IPS-15b (cell line): ENCODE measurements around the gene ARHGAP29.

ENCODE experiments used
- H3K27me3 ChIP-seq: one replicate; pipeline ENCODE4 v1.6.1; 2013; ENCODE audit warnings: low read length; ENCODE audit not compliant: control insufficient read depth, insufficient read depth
- H3K36me3 ChIP-seq: one replicate; pipeline ENCODE4 v1.6.1; 2013; ENCODE audit warnings: low read length; ENCODE audit not compliant: control insufficient read depth, insufficient read depth
- H3K4me1 ChIP-seq: one replicate; pipeline ENCODE4 v1.6.1; 2013; ENCODE audit warnings: mild to moderate bottlenecking, low read length; ENCODE audit not compliant: control insufficient read depth, insufficient read depth
- H3K4me3 ChIP-seq: one replicate; pipeline ENCODE4 v1.5.1; 2013; ENCODE audit warnings: low read depth, low read length
- H3K9ac ChIP-seq: one replicate; pipeline ENCODE4 v1.6.1; 2013; ENCODE audit warnings: low read depth, mild to moderate bottlenecking, low read length
- H3K9me3 ChIP-seq: one replicate; pipeline ENCODE4 v1.6.1; 2013; ENCODE audit warnings: mild to moderate bottlenecking, low read length; ENCODE audit not compliant: control insufficient read depth, insufficient read depth

ARHGAP29 gene

GRCh38 chr1:94259635-94260289 lies 22.4 kb upstream of the ARHGAP29 start:
- Histone ChIP-seq H3K9ac (no peak overlapping the region), H3K27me3 (peaks cover 58% of the 10 kb centered on the region), H3K36me3 (no peaks in the 10 kb centered on the region), H3K9me3 (no peaks in the 10 kb centered on the region), H3K4me3 (no peak overlapping the region), H3K4me1 (peaks cover 10% of the 10 kb centered on the region)

- H3K9ac ChIP-seq, result no peak overlapping the region
- H3K9me3 ChIP-seq, result no peaks in the 10 kb centered on the region
- H3K4me3 ChIP-seq, result no peak overlapping the region
- H3K36me3 ChIP-seq, result no peaks in the 10 kb centered on the region
- peaks cover 62% of the 10 kb centered on the region for H3K27me3 ChIP-seq
- H3K4me1 ChIP-seq, result peaks cover 10% of the 10 kb centered on the region
These were observed 21.5 kb upstream of the ARHGAP29 start for GRCh38 chr1:94258873-94259331.

- Histone ChIP-seq H3K36me3 (no peaks in the 10 kb centered on the region), H3K4me1 (peaks cover 10% of the 10 kb centered on the region), H3K27me3 (peaks cover 63% of the 10 kb centered on the region), H3K4me3 (no peak overlapping the region), H3K9me3 (no peaks in the 10 kb centered on the region), H3K9ac (no peak overlapping the region)
These were observed 20.1 kb upstream of the ARHGAP29 start for GRCh38 chr1:94257444-94257843.

- H3K4me3 ChIP-seq, result no peak overlapping the region
- peaks cover 53% of the 10 kb centered on the region for H3K27me3 ChIP-seq
- H3K36me3 ChIP-seq, result no peaks in the 10 kb centered on the region
- H3K4me1 ChIP-seq, result peaks cover 10% of the 10 kb centered on the region
- H3K9ac ChIP-seq, result no peak overlapping the region
- no peaks in the 10 kb centered on the region for H3K9me3 ChIP-seq
These were observed 18.1 kb upstream of the ARHGAP29 start for GRCh38 chr1:94255476-94255875.

GRCh38 chr1:94254073-94254810 lies 16.9 kb upstream of the ARHGAP29 start:
- no peak overlapping the region for H3K9ac ChIP-seq
- H3K36me3 ChIP-seq, result no peaks in the 10 kb centered on the region
- H3K9me3 ChIP-seq, result no peaks in the 10 kb centered on the region
- H3K4me1 ChIP-seq, result peaks cover 2% of the 10 kb centered on the region
- H3K27me3 ChIP-seq, result peaks cover 55% of the 10 kb centered on the region
- no peak overlapping the region for H3K4me3 ChIP-seq

GRCh38 chr1:94253456-94254017 lies 16.2 kb upstream of the ARHGAP29 start:
- Histone ChIP-seq H3K9ac (no peak overlapping the region), H3K27me3 (peaks cover 55% of the 10 kb centered on the region), H3K9me3 (no peaks in the 10 kb centered on the region), H3K4me1 (no peaks in the 10 kb centered on the region), H3K4me3 (no peak overlapping the region), H3K36me3 (no peaks in the 10 kb centered on the region)

GRCh38 chr1:94250341-94250740 lies 13.0 kb upstream of the ARHGAP29 start:
- Histone ChIP-seq H3K4me3 (no peak overlapping the region), H3K9ac (no peak overlapping the region), H3K27me3 (peaks cover 63% of the 10 kb centered on the region), H3K4me1 (no peaks in the 10 kb centered on the region), H3K9me3 (no peaks in the 10 kb centered on the region), H3K36me3 (no peaks in the 10 kb centered on the region)

- H3K4me3 ChIP-seq, result no peak overlapping the region
- H3K4me1 ChIP-seq, result no peaks in the 10 kb centered on the region
- no peaks in the 10 kb centered on the region for H3K36me3 ChIP-seq
- peaks cover 67% of the 10 kb centered on the region for H3K27me3 ChIP-seq
- no peaks in the 10 kb centered on the region for H3K9me3 ChIP-seq
- no peak overlapping the region for H3K9ac ChIP-seq
These were observed 11.7 kb upstream of the ARHGAP29 start for GRCh38 chr1:94248956-94249688.

GRCh38 chr1:94247138-94248094 lies 10.0 kb upstream of the ARHGAP29 start:
- no peak overlapping the region for H3K9ac ChIP-seq
- peak overlapping the region; percentile 73 for H3K4me3 ChIP-seq
- H3K9me3 ChIP-seq, result no peaks in the 10 kb centered on the region
- no peaks in the 10 kb centered on the region for H3K4me1 ChIP-seq
- H3K27me3 ChIP-seq, result peaks cover 68% of the 10 kb centered on the region
- H3K36me3 ChIP-seq, result no peaks in the 10 kb centered on the region

GRCh38 chr1:94246692-94247137 lies 9.3 kb upstream of the ARHGAP29 start:
- peak overlapping the region; percentile 73 for H3K4me3 ChIP-seq
- no peak overlapping the region for H3K9ac ChIP-seq
- peaks cover 67% of the 10 kb centered on the region for H3K27me3 ChIP-seq

More at GRCh38 chr1:94246692-94247137, 9.3 kb upstream of the ARHGAP29 start:
- H3K4me1 ChIP-seq, result no peaks in the 10 kb centered on the region
- no peaks in the 10 kb centered on the region for H3K9me3 ChIP-seq
- H3K36me3 ChIP-seq, result no peaks in the 10 kb centered on the region
